ENCODE results near the gene ATP10D. TPM values are rescaled to one million over a fixed set of nuclear protein-coding genes. Genes with fewer than 3 reads are reported as not detected.

ATP10D gene
- 18.5 and 21.8 TPM in 2 replicates for total RNA-seq

GRCh38 chr4:47485047-47485692, at the start of gene ATP10D:
Gene ATP10D (plus strand): TSS chr4:47485275. CDS start chr4:47512541, 27,266 bp downstream.
- peak; percentile 96 for DNase-seq (ENCODE audit: low read depth in 2 of 2)

- DNase-seq (ENCODE audit: low read depth in 2 of 2), result no peak
Observed at GRCh38 chr4:47442980-47443379, 42.1 kb upstream of the ATP10D start.

GRCh38 chr4:47444031-47444430, 41.0 kb upstream of the ATP10D start:
- DNase-seq (ENCODE audit: low read depth in 2 of 2), result no peak

GRCh38 chr4:47451657-47452056, 33.4 kb upstream of the ATP10D start:
- no peak for DNase-seq (ENCODE audit: low read depth in 2 of 2)

GRCh38 chr4:47462799-47463234, 22.3 kb upstream of the ATP10D start:
- DNase-seq (ENCODE audit: low read depth in 2 of 2), result peak in 1 of 2 donors; percentile 2

- DNase-seq (ENCODE audit: low read depth in 2 of 2), result peak; percentile 96 to 97
Observed at GRCh38 chr4:47463235-47463956, 21.7 kb upstream of the ATP10D start, which contains the start of gene COMMD8. Gene COMMD8 (minus strand): TSS chr4:47463702. CDS start chr4:47463651, 51 bp downstream.

- no peak for DNase-seq (ENCODE audit: low read depth in 2 of 2)
Observed at GRCh38 chr4:47465004-47465403, 20.1 kb upstream of the ATP10D start.

- DNase-seq (ENCODE audit: low read depth in 2 of 2), result no peak
Observed at GRCh38 chr4:47466056-47466785, 18.9 kb upstream of the ATP10D start.

GRCh38 chr4:47468706-47469365, 16.2 kb upstream of the ATP10D start:
- DNase-seq (ENCODE audit: low read depth in 2 of 2), result no peak

- no peak for DNase-seq (ENCODE audit: low read depth in 2 of 2)
Observed at GRCh38 chr4:47469951-47470350, 15.1 kb upstream of the ATP10D start.

GRCh38 chr4:47471064-47471463, 14.0 kb upstream of the ATP10D start:
- no peak for DNase-seq (ENCODE audit: low read depth in 2 of 2)

GRCh38 chr4:47471591-47471990, 13.5 kb upstream of the ATP10D start:
- no peak for DNase-seq (ENCODE audit: low read depth in 2 of 2)

- no peak for DNase-seq (ENCODE audit: low read depth in 2 of 2)
Observed at GRCh38 chr4:47473141-47473750, 11.8 kb upstream of the ATP10D start.

GRCh38 chr4:47474799-47475198, 10.3 kb upstream of the ATP10D start:
- DNase-seq (ENCODE audit: low read depth in 2 of 2), result no peak

- no peak for DNase-seq (ENCODE audit: low read depth in 2 of 2)
Observed at GRCh38 chr4:47475411-47475810, 9.7 kb upstream of the ATP10D start.

- DNase-seq (ENCODE audit: low read depth in 2 of 2), result no peak
Observed at GRCh38 chr4:47478804-47479203, 6.3 kb upstream of the ATP10D start.

- peak in 1 of 2 donors; percentile 82 for DNase-seq (ENCODE audit: low read depth in 2 of 2)
Observed at GRCh38 chr4:47482326-47482725, 2.7 kb upstream of the ATP10D start.

- DNase-seq (ENCODE audit: low read depth in 2 of 2), result no peak
Observed at GRCh38 chr4:47483745-47484144, 1.3 kb upstream of the ATP10D start.

- no peak for DNase-seq (ENCODE audit: low read depth in 2 of 2)
Observed at GRCh38 chr4:47484168-47484567, 907 bp upstream of the ATP10D start.

GRCh38 chr4:47485768-47486167, 693 bp downstream of the ATP10D start:
- no peak for DNase-seq (ENCODE audit: low read depth in 2 of 2)

GRCh38 chr4:47486231-47486673, 1.2 kb downstream of the ATP10D start:
- peak; percentile 21 to 30 for DNase-seq (ENCODE audit: low read depth in 2 of 2)
